ENCODE data around the gene NSMF.

NSMF gene

GRCh38 chr9:137488327-137488653, 29.2 kb upstream of the NSMF start:
- in situ Hi-C loops (cut with HindIII; ENCODE audit: low pct_ligation_motif_present, low sequenced_read_pairs): no loop called here
- Histone ChIP-seq H3K36me3 (replicated peaks) (no peaks in the 10 kb centered on the region), H3K27ac (no peak overlapping the region), H3K27me3 (replicated peaks) (no peaks in the 10 kb centered on the region), H3K4me3 (ENCODE audit: low read depth, low read length) (no peak overlapping the region)
- no peak for DNase-seq
- TF ChIP-seq, protein P1, sequence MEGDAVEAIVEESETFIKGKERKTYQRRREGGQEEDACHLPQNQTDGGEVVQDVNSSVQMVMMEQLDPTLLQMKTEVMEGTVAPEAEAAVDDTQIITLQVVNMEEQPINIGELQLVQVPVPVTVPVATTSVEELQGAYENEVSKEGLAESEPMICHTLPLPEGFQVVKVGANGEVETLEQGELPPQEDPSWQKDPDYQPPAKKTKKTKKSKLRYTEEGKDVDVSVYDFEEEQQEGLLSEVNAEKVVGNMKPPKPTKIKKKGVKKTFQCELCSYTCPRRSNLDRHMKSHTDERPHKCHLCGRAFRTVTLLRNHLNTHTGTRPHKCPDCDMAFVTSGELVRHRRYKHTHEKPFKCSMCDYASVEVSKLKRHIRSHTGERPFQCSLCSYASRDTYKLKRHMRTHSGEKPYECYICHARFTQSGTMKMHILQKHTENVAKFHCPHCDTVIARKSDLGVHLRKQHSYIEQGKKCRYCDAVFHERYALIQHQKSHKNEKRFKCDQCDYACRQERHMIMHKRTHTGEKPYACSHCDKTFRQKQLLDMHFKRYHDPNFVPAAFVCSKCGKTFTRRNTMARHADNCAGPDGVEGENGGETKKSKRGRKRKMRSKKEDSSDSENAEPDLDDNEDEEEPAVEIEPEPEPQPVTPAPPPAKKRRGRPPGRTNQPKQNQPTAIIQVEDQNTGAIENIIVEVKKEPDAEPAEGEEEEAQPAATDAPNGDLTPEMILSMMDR (IDR thresholded peaks at IDR 0.05; ENCODE audit: low read depth, low read length, missing control alignments): no peak

DNA sequence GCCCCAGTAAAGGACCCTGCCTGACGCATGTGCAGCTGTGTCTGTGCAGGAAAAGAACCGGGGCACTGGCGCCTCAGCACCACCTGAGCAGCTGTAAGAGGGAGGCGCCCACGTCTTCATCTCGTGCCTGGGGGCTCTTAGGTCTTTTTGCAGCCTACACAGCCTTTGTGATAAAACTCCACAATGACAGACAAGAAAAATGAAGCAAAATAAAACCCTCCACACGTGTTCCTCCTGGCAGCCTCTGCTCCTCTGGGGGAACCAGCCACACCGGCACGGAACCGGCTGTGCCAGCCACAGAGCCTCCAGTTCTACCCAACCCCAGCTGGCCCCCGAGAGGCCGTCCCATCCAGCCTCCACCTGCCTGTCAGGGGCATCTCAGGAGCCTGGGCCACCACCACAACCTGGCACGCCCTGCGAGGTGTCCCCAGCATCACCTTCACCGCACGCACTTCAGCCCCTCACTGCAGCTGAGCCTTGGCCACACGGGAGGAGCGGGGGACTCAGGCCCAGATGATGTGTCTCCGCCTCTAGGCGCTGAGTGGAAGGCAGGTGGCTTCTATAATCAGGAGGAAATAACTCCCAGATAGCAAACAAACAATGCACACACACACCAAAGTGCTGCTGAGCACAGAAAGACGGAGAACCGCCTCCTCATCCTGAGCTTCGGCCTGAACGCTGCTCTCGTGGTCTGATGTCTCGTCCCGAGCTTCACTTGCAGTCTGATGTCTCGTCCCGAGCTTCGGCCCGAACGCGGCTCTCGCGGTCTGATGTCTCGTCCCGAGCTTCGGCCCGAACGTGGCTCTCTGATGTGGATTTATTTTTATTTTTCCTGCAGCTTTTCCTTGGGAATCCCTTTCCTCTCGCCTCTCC, 28.6 kb upstream of the NSMF start:
- H3K4me3 ChIP-seq (ENCODE audit: low read depth, low read length): no peak overlapping the region
- no peak for DNase-seq
- H3K27ac ChIP-seq: no peak overlapping the region
- TF ChIP-seq, protein P1 (IDR thresholded peaks at IDR 0.05; ENCODE audit: low read depth, low read length, missing control alignments): no peak
- no peaks in the 10 kb centered on the region for H3K36me3 ChIP-seq (replicated peaks)
- no peaks in the 10 kb centered on the region for H3K27me3 ChIP-seq (replicated peaks)
- in situ Hi-C loops (cut with HindIII; ENCODE audit: low pct_ligation_motif_present, low sequenced_read_pairs): no loop called here

DNA sequence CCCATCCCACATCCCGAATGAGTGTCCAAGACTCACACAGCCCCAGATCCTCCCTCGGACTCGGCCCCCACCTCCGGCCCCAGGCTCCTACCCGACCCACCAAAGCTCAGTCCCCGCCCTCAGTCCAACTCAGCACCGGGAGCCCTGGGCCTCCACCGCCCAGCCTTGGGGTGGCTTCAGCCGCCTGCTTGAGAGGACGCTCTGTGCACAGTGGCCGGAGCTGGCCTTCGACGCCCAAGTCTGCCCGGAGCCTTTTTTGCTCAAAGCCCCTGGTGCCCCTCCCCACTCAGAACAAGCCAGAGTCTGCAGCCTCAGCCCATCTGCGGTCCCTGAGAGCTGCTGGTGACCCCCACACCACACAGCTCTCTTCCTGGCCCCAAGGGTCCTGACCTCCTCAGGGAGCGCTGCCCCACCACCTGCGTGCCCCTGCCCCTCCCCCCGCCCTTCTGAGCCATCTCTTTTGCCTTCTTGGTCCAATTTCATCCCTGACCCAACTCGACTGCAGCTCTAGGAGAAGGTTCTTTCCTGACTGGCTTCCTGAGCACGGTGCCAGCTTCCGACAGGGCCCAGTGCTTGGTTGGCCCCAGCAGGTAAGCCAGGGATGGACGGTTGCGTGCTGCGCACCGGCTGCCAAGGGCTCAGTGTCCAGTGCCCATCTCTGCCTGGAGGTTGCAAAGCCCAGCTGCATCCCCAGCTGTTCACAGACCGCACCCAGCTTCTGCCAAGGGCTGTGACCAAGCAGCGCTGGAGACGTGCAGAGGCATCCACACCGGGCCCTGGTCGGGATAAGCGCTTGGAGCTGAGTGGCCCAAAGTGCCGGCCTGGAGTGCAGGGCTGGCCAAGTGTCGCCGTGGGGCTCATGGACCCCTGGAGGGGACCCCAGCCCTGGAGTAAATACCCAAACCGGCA, 27.7 kb upstream of the NSMF start:
- TF ChIP-seq, protein P1 (IDR thresholded peaks at IDR 0.05; ENCODE audit: low read depth, low read length, missing control alignments): no peak
- Histone ChIP-seq H3K4me3 (ENCODE audit: low read depth, low read length) (no peak overlapping the region), H3K36me3 (replicated peaks) (no peaks in the 10 kb centered on the region), H3K27me3 (replicated peaks) (no peaks in the 10 kb centered on the region), H3K27ac (no peak overlapping the region)
- in situ Hi-C loops (cut with HindIII; ENCODE audit: low pct_ligation_motif_present, low sequenced_read_pairs): no loop called here
- DNase-seq: no peak

GRCh38 chr9:137486141-137486490, 27.0 kb upstream of the NSMF start:
- no peaks in the 10 kb centered on the region for H3K36me3 ChIP-seq (replicated peaks)
- TF ChIP-seq, protein P1 (IDR thresholded peaks at IDR 0.05; ENCODE audit: low read depth, low read length, missing control alignments): no peak
- no peaks in the 10 kb centered on the region for H3K27me3 ChIP-seq (replicated peaks)
- in situ Hi-C loops (cut with HindIII; ENCODE audit: low pct_ligation_motif_present, low sequenced_read_pairs): no loop called here
- H3K4me3 ChIP-seq (ENCODE audit: low read depth, low read length): no peak overlapping the region
- H3K27ac ChIP-seq: no peak overlapping the region
- no peak for DNase-seq

DNA sequence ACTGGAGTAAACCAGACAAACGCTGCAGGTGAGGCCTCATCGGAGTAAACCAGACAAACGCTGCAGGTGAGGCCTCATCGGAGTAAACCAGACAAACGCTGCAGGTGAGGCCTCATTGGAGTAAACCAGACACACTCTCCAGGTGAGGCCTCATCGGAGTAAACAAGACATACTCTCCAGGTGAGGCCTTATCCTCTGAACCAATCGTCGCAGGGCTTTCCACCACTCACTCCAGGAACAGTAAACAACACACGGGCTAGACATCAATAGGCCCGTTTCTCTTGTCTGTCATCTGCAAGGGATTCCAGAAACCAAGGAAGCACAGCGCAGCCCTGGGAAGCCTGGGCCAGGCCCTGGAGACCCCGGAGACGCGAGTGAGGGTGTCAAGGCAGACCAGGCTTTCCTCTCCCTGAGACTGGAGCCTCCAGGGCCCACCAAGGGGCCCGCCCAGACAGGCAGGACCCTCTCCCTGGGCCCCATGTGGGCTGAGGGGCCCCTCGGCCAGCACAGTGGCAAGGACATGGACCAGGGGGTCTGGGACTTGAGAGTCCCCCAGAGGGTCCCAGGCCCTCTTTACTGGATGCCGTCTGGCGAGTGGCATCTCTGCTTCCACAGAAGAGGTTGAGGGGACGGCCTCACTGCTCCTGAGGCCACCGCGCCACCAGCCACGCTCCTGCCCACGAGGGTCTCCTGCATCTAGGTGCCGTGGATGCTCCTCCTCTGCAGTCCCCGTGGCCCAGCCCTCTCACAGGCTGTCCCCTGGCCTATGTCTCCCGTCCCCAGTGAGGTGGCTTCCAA, 26.4 kb upstream of the NSMF start:
- H3K27me3 ChIP-seq (replicated peaks): no peaks in the 10 kb centered on the region
- H3K27ac ChIP-seq: no peak overlapping the region
- H3K4me3 ChIP-seq (ENCODE audit: low read depth, low read length): no peak overlapping the region
- in situ Hi-C loops (cut with HindIII; ENCODE audit: low pct_ligation_motif_present, low sequenced_read_pairs): no loop called here
- H3K36me3 ChIP-seq (replicated peaks): no peaks in the 10 kb centered on the region
- DNase-seq: no peak
- TF ChIP-seq, protein P1 (IDR thresholded peaks at IDR 0.05; ENCODE audit: low read depth, low read length, missing control alignments): no peak
